BE2C (cell line): Measurements from ENCODE around the gene PHOSPHO1.

Source experiments
- DNase-seq: peaks from one replicate; pipeline ENCODE4 v3.0.0-alpha.2; 2020
- H3K27me3 ChIP-seq: fragments of 250-450 bp; sonication (Bioruptor Pico); 2 replicates; pipeline ENCODE4 v1.5.1; 2020; ENCODE audit warnings: mild to moderate bottlenecking
- H3K36me3 ChIP-seq: fragments of 250-450 bp; sonication (Bioruptor Pico); 2 replicates; pipeline ENCODE4 v1.5.1; 2020; ENCODE audit warnings: mild to moderate bottlenecking
- H3K4me1 ChIP-seq: fragments of 250-450 bp; sonication (Bioruptor Pico); 2 replicates; pipeline ENCODE4 v1.5.1; 2020
- H3K4me3 ChIP-seq: 2 replicates; pipeline ENCODE4 v1.5.1; 2011; ENCODE audit warnings: low read depth, low read length
- H3K9me3 ChIP-seq: fragments of 250-450 bp; sonication (Bioruptor Pico); 2 replicates; pipeline ENCODE4 v1.5.1; 2020
- CTCF ChIP-seq: IDR thresholded peaks from 2 replicates; pipeline ENCODE4 v1.5.1; 2012; ENCODE audit warnings: mild to moderate bottlenecking, low read depth, low read length

The PHOSPHO1 gene

GRCh38 chr17:49223517-49224197 is 6.9 kb downstream of the PHOSPHO1 start:
- Histone ChIP-seq H3K27me3 (peaks cover 55% of the 10 kb centered on the region), H3K9me3 (no peaks in the 10 kb centered on the region), H3K4me3 (no peak overlapping the region), H3K36me3 (no peaks in the 10 kb centered on the region), H3K4me1 (no peaks in the 10 kb centered on the region)
- peak; percentile 84 for TF ChIP-seq CTCF
- DNase-seq: peak; percentile 62

GRCh38 chr17:49223168-49223516 is 7.4 kb downstream of the PHOSPHO1 start:
- no peak for TF ChIP-seq CTCF
- no peaks in the 10 kb centered on the region for H3K4me1 ChIP-seq
- DNase-seq: no peak
- H3K4me3 ChIP-seq: no peak overlapping the region
- H3K27me3 ChIP-seq: peaks cover 53% of the 10 kb centered on the region
- H3K9me3 ChIP-seq: no peaks in the 10 kb centered on the region
- H3K36me3 ChIP-seq: no peaks in the 10 kb centered on the region

GRCh38 chr17:49219987-49220386 is 10.6 kb downstream of the PHOSPHO1 start:
- no peaks in the 10 kb centered on the region for H3K36me3 ChIP-seq
- H3K4me3 ChIP-seq: no peak overlapping the region
- no peaks in the 10 kb centered on the region for H3K9me3 ChIP-seq
- no peaks in the 10 kb centered on the region for H3K4me1 ChIP-seq
- no peak for DNase-seq
- H3K27me3 ChIP-seq: peaks cover 35% of the 10 kb centered on the region
- TF ChIP-seq CTCF: no peak

GRCh38 chr17:49218941-49219913 is 11.4 kb downstream of the PHOSPHO1 start:
- DNase-seq: peak; percentile 40
- Histone ChIP-seq H3K9me3 (no peaks in the 10 kb centered on the region), H3K4me1 (no peaks in the 10 kb centered on the region), H3K27me3 (peaks cover 28% of the 10 kb centered on the region), H3K36me3 (no peaks in the 10 kb centered on the region), H3K4me3 (no peak overlapping the region)
- TF ChIP-seq CTCF: peak; percentile 34

GRCh38 chr17:49217651-49218413 is 12.8 kb downstream of the PHOSPHO1 start:
- H3K4me3 ChIP-seq: no peak overlapping the region
- H3K36me3 ChIP-seq: no peaks in the 10 kb centered on the region
- no peaks in the 10 kb centered on the region for H3K9me3 ChIP-seq
- no peak for TF ChIP-seq CTCF
- peaks cover 14% of the 10 kb centered on the region for H3K27me3 ChIP-seq
- H3K4me1 ChIP-seq: no peaks in the 10 kb centered on the region
- no peak for DNase-seq
